CD4-positive, alpha-beta T cell treated with Interferon gamma for 1 hour (primary cell): ENCODE measurements around the gene FAM229A.

ENCODE experiments used
- DNase-seq: peaks from one replicate; pipeline ENCODE4 v3.0.0-alpha.2; 2020

Gene FAM229A

DNA sequence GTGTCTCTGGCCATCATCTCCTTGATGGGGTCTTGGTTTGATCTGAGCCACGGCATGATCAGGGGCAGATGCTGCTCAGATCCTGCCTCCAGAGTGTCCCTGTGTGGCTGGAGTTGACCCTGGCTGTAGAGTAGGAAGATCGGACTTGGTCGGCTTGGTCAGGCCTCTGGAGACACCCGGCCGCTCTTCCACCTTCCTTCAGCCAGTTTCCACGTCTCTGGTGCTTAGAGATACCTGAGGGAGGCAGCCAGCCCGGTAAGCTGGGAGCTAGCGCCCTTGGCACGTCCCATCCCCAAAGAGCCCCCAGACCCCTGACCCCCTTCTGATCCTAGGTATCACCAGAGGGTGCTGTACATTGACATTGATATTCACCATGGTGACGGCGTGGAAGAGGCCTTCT is 35.1 kb downstream of the FAM229A start:
- DNase-seq = no peak

GRCh38 chr1:32321712-32322291 is 40.5 kb downstream of the FAM229A start:
- DNase-seq = no peak

GRCh38 chr1:32318127-32318869 is 44.0 kb downstream of the FAM229A start:
- DNase-seq = no peak

GRCh38 chr1:32316903-32317277 is 45.4 kb downstream of the FAM229A start:
- no peak for DNase-seq

DNA sequence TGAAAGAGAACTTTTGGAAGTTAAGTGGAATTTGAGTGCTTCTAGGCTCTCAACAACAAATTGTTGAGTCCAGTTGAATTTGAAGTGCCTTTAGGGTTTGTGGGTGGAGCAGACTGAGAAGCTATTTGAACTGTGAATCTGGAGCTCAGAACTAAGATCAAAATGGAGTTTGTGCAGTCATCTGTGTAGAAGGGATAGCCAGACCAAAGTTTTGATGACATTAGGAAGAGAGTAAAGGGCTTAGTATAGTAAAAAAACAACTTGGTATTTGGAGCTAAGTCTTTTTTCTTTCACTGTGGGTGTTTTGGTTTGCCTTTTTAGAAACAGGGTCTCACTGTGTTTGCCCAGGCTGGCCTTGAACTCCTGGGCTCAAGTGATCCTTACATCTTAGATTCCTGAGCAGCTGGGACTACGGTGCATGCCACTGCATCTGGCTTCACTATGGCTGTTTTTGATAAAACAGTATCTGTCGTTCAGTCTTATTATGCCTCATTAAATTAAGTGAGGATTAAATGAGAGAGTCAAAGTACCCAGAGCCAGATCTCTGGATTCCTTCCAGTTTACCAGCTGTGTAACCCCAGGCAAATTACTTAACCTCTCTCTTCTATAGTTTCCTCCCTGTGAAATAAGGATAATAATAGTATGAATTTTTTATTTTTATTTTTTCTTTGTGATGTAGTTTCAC is 50.4 kb downstream of the FAM229A start:
- no peak for DNase-seq
